Karpas-422 (cell line): Measurements from ENCODE around the gene TTC23L. TPM values are rescaled to one million over a fixed set of nuclear protein-coding genes. Genes with fewer than 3 reads are reported as not detected.

Experiments used
- DNase-seq: peaks from one replicate; pipeline ENCODE4 v3.0.0-alpha.2; 2015
- H2AFZ ChIP-seq: fragments of 200-600 bp; sonication (generic); 2 replicates; pipeline ENCODE4 v1.6.1; 2014; ENCODE audit warnings: antibody characterized with exemption, low read length, mixed read lengths
- H3K27ac ChIP-seq: fragments of 200-600 bp; sonication (generic); 2 replicates; pipeline ENCODE4 v1.5.1; 2014; ENCODE audit warnings: mild to moderate bottlenecking, low read length, moderate library complexity
- H3K27me3 ChIP-seq: fragments of 200-600 bp; sonication (generic); 2 replicates; pipeline ENCODE4 v1.6.1; 2014; ENCODE audit warnings: low read length, mixed read lengths
- H3K36me3 ChIP-seq: fragments of 200-600 bp; sonication (generic); 2 replicates; pipeline ENCODE4 v1.6.1; 2014; ENCODE audit warnings: low read length, mixed read lengths; ENCODE audit not compliant: insufficient read depth
- H3K4me1 ChIP-seq: fragments of 200-600 bp; sonication (generic); 2 replicates; pipeline ENCODE4 v1.6.1; 2014; ENCODE audit warnings: mild to moderate bottlenecking, low read length, mixed read lengths
- H3K4me2 ChIP-seq: fragments of 200-600 bp; sonication (generic); 2 replicates; pipeline ENCODE4 v1.6.1; 2014; ENCODE audit warnings: low read length, low read depth, mild to moderate bottlenecking; ENCODE audit not compliant: poor library complexity, severe bottlenecking
- H3K4me3 ChIP-seq: fragments of 200-600 bp; sonication (generic); 2 replicates; pipeline ENCODE4 v1.5.1; 2014; ENCODE audit warnings: mild to moderate bottlenecking, antibody characterized with exemption, low read length, mixed read lengths
- H3K79me2 ChIP-seq: fragments of 200-600 bp; sonication (generic); 2 replicates; pipeline ENCODE4 v1.6.1; 2014; ENCODE audit warnings: mild to moderate bottlenecking, low read length, mixed read lengths
- H3K9ac ChIP-seq: fragments of 200-600 bp; sonication (generic); 2 replicates; pipeline ENCODE4 v1.6.0; 2014; ENCODE audit warnings: low read length
- H3K9me2 ChIP-seq: fragments of 200-600 bp; sonication (generic), shearing (Covaris generic); replicated peaks from 2 replicates; pipeline ENCODE4 v1.6.0; 2014; ENCODE audit warnings: mild to moderate bottlenecking, low read length, moderate library complexity; ENCODE audit not compliant: insufficient read depth
- H3K9me3 ChIP-seq: fragments of 300-700, 200-600 bp; sonication (generic); 2 replicates; pipeline ENCODE4 v1.6.1; 2014; ENCODE audit warnings: low read length, mixed read lengths
- H4K20me1 ChIP-seq: fragments of 200-600 bp; sonication (generic); 2 replicates; pipeline ENCODE4 v1.6.1; 2014; ENCODE audit warnings: mild to moderate bottlenecking, antibody characterized with exemption, low read length, low read depth; ENCODE audit not compliant: insufficient read depth
- total RNA-seq: library from RNA; depleted of rRNA; stranded (reverse); fragments of >200 nt; shearing (Covaris generic); gene quantifications from 2 replicates; pipeline ENCODE4 v1.2.3, GENCODE V29; 2014; ENCODE audit warnings: low replicate concordance

Gene TTC23L
- total RNA-seq, 1 experiment from 2014 or later, result not detected

- Histone ChIP-seq H3K9ac (no peak overlapping the region), H3K36me3 (no peaks in the 10 kb centered on the region), H3K27me3 (no peaks in the 10 kb centered on the region), H3K79me2 (no peaks in the 10 kb centered on the region), H4K20me1 (no peaks in the 10 kb centered on the region; the same call in 1 of the 2 replicates), H3K4me1 (peaks cover 8% of the 10 kb centered on the region), H3K27ac (no peak overlapping the region), H3K9me2 (no peaks in the 10 kb centered on the region), H3K9me3 (no peaks in the 10 kb centered on the region), H3K4me3 (no peak overlapping the region), H2AFZ (no peak overlapping the region), H3K4me2 (no peak overlapping the region)
- DNase-seq, result no peak
Observed at GRCh38 chr5:34867660-34868059, 28.7 kb downstream of the TTC23L start.

DNA sequence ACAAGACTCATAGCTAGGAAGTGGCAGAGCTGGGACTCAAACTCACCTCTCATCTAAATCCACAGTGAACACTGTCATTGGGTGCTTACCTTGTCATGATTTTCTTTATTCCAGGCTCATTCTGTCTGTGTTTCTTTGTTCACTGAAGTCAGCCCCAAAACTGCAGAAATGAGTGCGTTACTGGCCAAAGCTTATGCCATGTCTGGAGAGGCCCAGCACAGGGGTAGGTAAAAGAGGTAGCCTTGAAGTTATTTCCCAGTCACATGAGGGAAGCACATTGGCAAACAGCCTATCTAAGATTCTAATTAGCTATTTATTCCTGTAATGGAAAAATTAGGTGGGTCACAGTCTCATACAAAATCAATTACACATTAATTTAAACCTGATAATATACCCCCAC is 29.8 kb downstream of the TTC23L start:
- Histone ChIP-seq H3K36me3 (no peaks in the 10 kb centered on the region), H3K4me2 (no peak overlapping the region), H3K9me2 (no peaks in the 10 kb centered on the region), H3K27me3 (no peaks in the 10 kb centered on the region), H3K79me2 (no peaks in the 10 kb centered on the region), H3K9ac (no peak overlapping the region), H3K9me3 (no peaks in the 10 kb centered on the region), H3K27ac (no peak overlapping the region), H3K4me3 (no peak overlapping the region), H2AFZ (no peak overlapping the region), H3K4me1 (no peaks in the 10 kb centered on the region), H4K20me1 (no peaks in the 10 kb centered on the region)
- no peak for DNase-seq

DNA sequence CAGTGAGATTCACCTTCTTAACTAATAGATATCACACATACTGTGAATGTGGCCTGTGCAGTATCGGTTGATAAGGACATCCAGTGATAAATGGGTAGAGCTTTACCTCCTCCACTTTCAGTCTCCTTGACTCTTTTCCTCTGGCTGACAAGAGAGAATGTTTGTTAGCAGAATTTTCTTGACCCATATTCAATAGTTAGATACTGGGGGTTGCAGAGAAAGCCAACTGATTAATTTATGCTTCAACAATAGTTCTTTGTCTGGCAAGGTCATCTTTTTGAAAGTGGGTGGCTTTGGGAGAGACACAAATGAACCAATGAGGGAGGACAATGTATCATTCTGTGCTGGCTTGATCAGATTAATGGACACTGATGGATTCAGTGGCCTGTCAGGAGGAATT is 30.3 kb downstream of the TTC23L start:
- Histone ChIP-seq H3K4me3 (no peak overlapping the region), H3K9me2 (no peaks in the 10 kb centered on the region), H3K27ac (no peak overlapping the region), H3K9ac (no peak overlapping the region), H3K27me3 (no peaks in the 10 kb centered on the region), H3K9me3 (no peaks in the 10 kb centered on the region), H3K36me3 (no peaks in the 10 kb centered on the region), H3K79me2 (no peaks in the 10 kb centered on the region), H3K4me2 (no peak overlapping the region), H2AFZ (no peak overlapping the region), H4K20me1 (no peaks in the 10 kb centered on the region), H3K4me1 (no peaks in the 10 kb centered on the region)
- no peak for DNase-seq

DNA sequence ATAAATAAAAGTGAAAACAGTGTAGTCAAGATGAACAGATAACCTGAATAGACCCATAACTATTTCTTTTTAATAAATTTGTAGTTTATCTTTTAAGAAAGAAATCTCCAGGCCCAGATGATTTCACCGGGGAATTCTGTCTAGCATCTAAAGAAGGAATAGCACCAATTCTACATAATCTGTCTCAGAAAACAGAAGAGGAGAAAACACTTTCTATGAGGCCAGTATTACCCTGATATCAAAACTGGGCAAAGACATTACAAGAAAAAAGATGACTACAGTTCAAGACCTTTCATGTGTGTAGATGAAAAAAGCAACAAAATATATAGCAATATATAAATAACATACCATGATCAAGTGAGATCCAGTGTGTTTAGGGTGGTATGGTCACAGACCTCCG is 31.4 kb downstream of the TTC23L start:
- no peak for DNase-seq
- no peaks in the 10 kb centered on the region for H3K4me1 ChIP-seq
- no peaks in the 10 kb centered on the region for H3K79me2 ChIP-seq
- H3K4me2 ChIP-seq, result no peak overlapping the region
- H4K20me1 ChIP-seq, result no peaks in the 10 kb centered on the region
- H3K9me2 ChIP-seq, result no peaks in the 10 kb centered on the region
- H3K4me3 ChIP-seq, result no peak overlapping the region
- no peak overlapping the region for H2AFZ ChIP-seq
- no peaks in the 10 kb centered on the region for H3K27me3 ChIP-seq
- H3K27ac ChIP-seq, result no peak overlapping the region
- no peaks in the 10 kb centered on the region for H3K9me3 ChIP-seq
- H3K36me3 ChIP-seq, result no peaks in the 10 kb centered on the region
- no peak overlapping the region for H3K9ac ChIP-seq

DNA sequence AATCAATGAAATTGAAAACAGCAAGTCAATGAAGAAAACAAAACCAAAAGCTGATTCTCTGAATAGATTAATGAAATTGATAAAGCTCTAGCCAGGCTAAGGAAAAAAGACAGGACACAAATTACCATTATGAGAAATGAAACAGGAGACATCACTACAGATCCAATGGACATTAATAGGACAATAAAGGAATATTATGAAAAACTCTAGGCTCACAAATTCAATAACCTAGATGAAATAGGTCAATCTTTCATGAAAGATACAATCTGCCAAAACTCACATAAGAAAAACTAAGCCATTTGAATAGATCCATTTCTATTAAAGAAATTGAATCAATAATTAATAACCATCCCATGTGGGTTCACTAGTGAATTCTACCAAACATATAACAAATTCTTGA is 37.3 kb downstream of the TTC23L start:
- no peaks in the 10 kb centered on the region for H3K9me3 ChIP-seq
- H3K9ac ChIP-seq, result no peak overlapping the region
- no peaks in the 10 kb centered on the region for H3K36me3 ChIP-seq
- H3K27ac ChIP-seq, result no peak overlapping the region
- no peaks in the 10 kb centered on the region for H3K9me2 ChIP-seq
- no peaks in the 10 kb centered on the region for H4K20me1 ChIP-seq
- DNase-seq, result no peak
- H3K4me3 ChIP-seq, result no peak overlapping the region
- no peak overlapping the region for H2AFZ ChIP-seq
- H3K4me2 ChIP-seq, result no peak overlapping the region
- no peaks in the 10 kb centered on the region for H3K79me2 ChIP-seq
- no peaks in the 10 kb centered on the region for H3K27me3 ChIP-seq
- H3K4me1 ChIP-seq, result no peaks in the 10 kb centered on the region

GRCh38 chr5:34881246-34881645 is 42.3 kb downstream of the TTC23L start:
- Histone ChIP-seq H3K4me1 (no peaks in the 10 kb centered on the region), H3K9me3 (no peaks in the 10 kb centered on the region), H3K27ac (no peak overlapping the region), H3K79me2 (no peaks in the 10 kb centered on the region), H4K20me1 (no peaks in the 10 kb centered on the region), H2AFZ (no peak overlapping the region), H3K9me2 (no peaks in the 10 kb centered on the region), H3K4me2 (no peak overlapping the region), H3K36me3 (no peaks in the 10 kb centered on the region), H3K27me3 (no peaks in the 10 kb centered on the region), H3K9ac (no peak overlapping the region), H3K4me3 (no peak overlapping the region)
- no peak for DNase-seq

DNA sequence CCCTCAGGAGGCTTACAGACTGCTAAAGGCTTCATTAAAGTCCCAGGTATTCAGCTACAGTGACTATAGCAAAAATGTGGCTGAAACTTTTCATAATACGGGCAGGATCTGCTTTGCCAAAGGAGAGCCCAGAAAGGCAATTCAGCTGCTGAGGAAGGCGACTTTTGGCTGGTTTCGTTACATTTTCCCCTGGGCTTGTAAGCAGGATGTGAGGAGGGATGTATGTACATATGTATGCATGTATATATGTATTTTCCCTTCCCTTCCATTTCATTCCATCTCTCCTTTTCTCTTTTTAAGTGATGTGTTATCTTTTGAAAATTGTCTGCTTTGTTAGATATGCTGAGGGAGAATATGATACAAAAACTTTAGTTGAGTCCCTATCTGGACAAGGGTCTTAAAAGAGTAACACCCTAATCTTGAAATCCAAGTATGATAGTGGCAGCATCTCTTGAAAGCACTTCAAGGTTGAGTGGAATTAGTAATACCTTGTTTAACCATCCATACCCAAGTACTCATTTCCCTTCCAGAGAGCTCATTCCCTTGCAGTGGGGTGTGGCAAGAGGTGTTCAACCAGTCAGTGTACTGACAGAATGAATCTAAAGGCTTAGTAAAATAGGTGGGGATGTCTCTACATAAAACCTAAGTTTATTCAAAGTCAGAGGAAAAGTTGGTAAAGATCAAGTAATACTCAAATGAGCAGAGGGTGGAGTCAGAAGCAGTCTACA is 47.6 kb downstream of the TTC23L start:
- Histone ChIP-seq H3K27me3 (no peaks in the 10 kb centered on the region), H3K9me3 (no peaks in the 10 kb centered on the region), H3K4me3 (no peak overlapping the region), H3K4me1 (no peaks in the 10 kb centered on the region), H2AFZ (no peak overlapping the region), H3K4me2 (no peak overlapping the region), H3K36me3 (no peaks in the 10 kb centered on the region), H3K9me2 (no peaks in the 10 kb centered on the region), H3K9ac (no peak overlapping the region), H3K27ac (no peak overlapping the region), H3K79me2 (no peaks in the 10 kb centered on the region), H4K20me1 (no peaks in the 10 kb centered on the region)
- DNase-seq, result no peak

DNA sequence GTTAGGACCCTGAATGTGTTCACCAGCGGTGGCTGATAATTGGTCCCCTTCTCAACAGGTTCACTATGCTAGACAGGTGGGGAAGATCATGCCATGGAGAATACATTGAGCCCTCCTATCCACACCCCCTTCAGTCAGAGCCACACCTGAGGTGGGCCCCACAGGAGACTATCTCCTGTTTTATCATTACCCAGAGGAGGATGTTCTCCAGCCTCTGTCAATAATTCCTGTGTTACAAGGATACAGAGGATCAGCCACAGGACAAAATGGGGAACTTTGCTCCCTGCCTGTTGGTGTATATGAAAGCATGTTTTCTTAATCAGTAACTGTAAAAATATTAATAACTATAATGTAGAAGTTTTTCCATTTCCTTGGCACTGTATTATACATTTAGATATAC is 50.4 kb downstream of the TTC23L start:
- no peak for DNase-seq
- Histone ChIP-seq H3K9me3 (no peaks in the 10 kb centered on the region), H3K9ac (no peak overlapping the region), H3K9me2 (no peaks in the 10 kb centered on the region), H3K27ac (no peak overlapping the region), H3K79me2 (no peaks in the 10 kb centered on the region), H3K4me2 (no peak overlapping the region), H3K4me3 (no peak overlapping the region), H3K4me1 (no peaks in the 10 kb centered on the region), H3K36me3 (no peaks in the 10 kb centered on the region), H2AFZ (no peak overlapping the region), H4K20me1 (no peaks in the 10 kb centered on the region), H3K27me3 (no peaks in the 10 kb centered on the region)
